Medulla oblongata (tissue), 1 donor: Measurements from ENCODE around the gene SPRY1.
A peak's percentile ranks its signal among the peaks of the same experiment; 100 is the strongest.

ENCODE experiments used
- DNase-seq: peaks from one replicate; pipeline ENCODE4 v3.0.0-alpha.2; 2015; ENCODE audit errors: extremely low spot score

SPRY1 gene

GRCh38 chr4:123379392-123379791 is 17.2 kb upstream of the SPRY1 start:
- DNase-seq = no peak

GRCh38 chr4:123380728-123381716 is 15.6 kb upstream of the SPRY1 start:
- DNase-seq = no peak

GRCh38 chr4:123381996-123382395 is 14.6 kb upstream of the SPRY1 start:
- no peak for DNase-seq

GRCh38 chr4:123383566-123383965 is 13.0 kb upstream of the SPRY1 start:
- no peak for DNase-seq

- DNase-seq = no peak
Measured at GRCh38 chr4:123386609-123387008, 10.0 kb upstream of the SPRY1 start.

GRCh38 chr4:123390846-123391456 is 5.6 kb upstream of the SPRY1 start:
- DNase-seq = no peak

GRCh38 chr4:123393721-123394120 is 2.9 kb upstream of the SPRY1 start:
- no peak for DNase-seq

GRCh38 chr4:123397144-123398065 is 810 bp downstream of the SPRY1 start:
- DNase-seq = peak; percentile 50

- peak; percentile 64 for DNase-seq
Measured at GRCh38 chr4:123398066-123398852, 1.7 kb downstream of the SPRY1 start.

GRCh38 chr4:123398853-123399626 is 2.4 kb downstream of the SPRY1 start:
- peak; percentile 73 for DNase-seq

GRCh38 chr4:123399627-123400358 is 3.2 kb downstream of the SPRY1 start:
- peak; percentile 53 for DNase-seq

- DNase-seq = no peak
Measured at GRCh38 chr4:123401271-123402120, 4.9 kb downstream of the SPRY1 start.

GRCh38 chr4:123402121-123402465 is 5.5 kb downstream of the SPRY1 start:
- DNase-seq = no peak

- DNase-seq = no peak
Measured at GRCh38 chr4:123403080-123403604, 6.5 kb downstream of the SPRY1 start.

GRCh38 chr4:123404533-123404932 is 7.9 kb downstream of the SPRY1 start:
- no peak for DNase-seq

GRCh38 chr4:123405267-123405865 is 8.8 kb downstream of the SPRY1 start:
- DNase-seq = no peak

- DNase-seq = no peak
Measured at GRCh38 chr4:123406872-123407271, 10.3 kb downstream of the SPRY1 start.

- no peak for DNase-seq
Measured at GRCh38 chr4:123408471-123409084, 12.0 kb downstream of the SPRY1 start.
